CD14-positive monocyte (primary cell): ENCODE data around the gene XPO6. TPM values are rescaled to one million over a fixed set of nuclear protein-coding genes. Genes with fewer than 3 reads are reported as not detected.
A peak's percentile ranks its signal among the peaks of the same experiment; 100 is the strongest.

Experiments
- DNase-seq, 3 donors: peaks; one replicate each; pipeline ENCODE4 v3.0.0-alpha.2; 2011 to 2022
- H2AFZ ChIP-seq: 2 replicates; pipeline ENCODE4 v1.6.0; 2012; ENCODE audit warnings: mild to moderate bottlenecking, low read depth, low read length, inconsistent platforms; ENCODE audit not compliant: insufficient read depth, poor library complexity, severe bottlenecking
- H3K27ac ChIP-seq, 2 donors: 1 replicate in 1 of 2; 2 replicates in 1 of 2; pipeline ENCODE4 v1.5.1; 2012 to 2013; ENCODE audit warnings: low read length in 2 of 2, control low read depth in 1 of 2, inconsistent platforms in 1 of 2, low read depth in 1 of 2, mild to moderate bottlenecking in 1 of 2
- H3K27me3 ChIP-seq, 2 donors: one replicate each; pipeline versions ENCODE4 v1.6.0 to v1.6.1; 2011 to 2013; ENCODE audit warnings: low read length in 2 of 2; ENCODE audit not compliant: control insufficient read depth in 2 of 2, insufficient read depth in 2 of 2
- H3K36me3 ChIP-seq, 2 donors: replicated peaks in 1 of 2; 1 replicate in 1 of 2; 2 replicates in 1 of 2; pipeline versions ENCODE4 v1.5.1 to v1.6.1; 2012 to 2013; ENCODE audit warnings: low read length in 2 of 2, control low read depth in 1 of 2, inconsistent platforms in 1 of 2, mild to moderate bottlenecking in 1 of 2; ENCODE audit not compliant: insufficient read depth in 2 of 2, control insufficient read depth in 1 of 2
- H3K4me1 ChIP-seq, 2 donors: 1 replicate in 1 of 2; 2 replicates in 1 of 2; pipeline versions ENCODE4 v1.5.1 to v1.6.1; 2012 to 2013; ENCODE audit warnings: low read length in 2 of 2, control low read depth in 1 of 2, inconsistent platforms in 1 of 2, mild to moderate bottlenecking in 1 of 2, moderate library complexity in 1 of 2; ENCODE audit not compliant: insufficient read depth in 2 of 2, control insufficient read depth in 1 of 2
- H3K4me2 ChIP-seq: replicated peaks from 2 replicates; pipeline ENCODE3; 2012; ENCODE audit warnings: low read length, moderate library complexity, mild to moderate bottlenecking; ENCODE audit not compliant: poor library complexity, severe bottlenecking; ENCODE audit errors: extremely low read depth
- H3K4me3 ChIP-seq, 3 experiments: fragments of 200-600 bp in 1 of 3; sonication (generic) in 1 of 3; replicated peaks in 1 of 3; 1 replicate in 2 of 3; 2 replicates in 1 of 3; pipeline ENCODE4 v1.5.1; 2011 to 2013; ENCODE audit warnings: low read length in 3 of 3, mild to moderate bottlenecking in 3 of 3, control low read depth in 2 of 3, low read depth in 2 of 3, inconsistent platforms in 1 of 3, moderate library complexity in 1 of 3
- H3K79me2 ChIP-seq: 2 replicates; pipeline ENCODE4 v1.6.0; 2012; ENCODE audit warnings: mild to moderate bottlenecking, control low read depth, inconsistent platforms, low read length, moderate library complexity; ENCODE audit not compliant: insufficient read depth
- H3K9ac ChIP-seq: 2 replicates; pipeline ENCODE4 v1.6.0; 2017; ENCODE audit warnings: low read length, mild to moderate bottlenecking; ENCODE audit not compliant: insufficient read depth, poor library complexity, severe bottlenecking
- H3K9me3 ChIP-seq, 2 donors: replicated peaks in 1 of 2; 1 replicate in 1 of 2; 2 replicates in 1 of 2; pipeline versions ENCODE4 v1.5.1 to v1.6.1; 2012 to 2013; ENCODE audit warnings: low read length in 2 of 2, control low read depth in 1 of 2; ENCODE audit not compliant: control insufficient read depth in 1 of 2, insufficient read depth in 1 of 2
- H4K20me1 ChIP-seq: 2 replicates; pipeline ENCODE4 v1.6.0; 2012; ENCODE audit warnings: mild to moderate bottlenecking, low read length, control low read depth, moderate library complexity; ENCODE audit not compliant: insufficient read depth
- H3K27ac Mint-ChIP-seq, 7 donors: one replicate each; pipeline ENCODE4 v1.8.0; 2020; ENCODE audit warnings: mild to moderate bottlenecking in 7 of 7, mixed read lengths in 7 of 7, moderate library complexity in 6 of 7, inconsistent platforms in 2 of 7
- H3K27me3 Mint-ChIP-seq, 3 donors: one replicate each; pipeline ENCODE4 v1.8.0; 2021 to 2022; ENCODE audit warnings: low read depth in 3 of 3, mild to moderate bottlenecking in 3 of 3, mixed read lengths in 3 of 3, moderate library complexity in 3 of 3, inconsistent platforms in 1 of 3
- H3K36me3 Mint-ChIP-seq, 2 donors: one replicate each; pipeline ENCODE4 v1.8.0; 2020; ENCODE audit warnings: mixed read lengths in 2 of 2, inconsistent platforms in 1 of 2, mild to moderate bottlenecking in 1 of 2
- H3K4me1 Mint-ChIP-seq: one replicate; pipeline ENCODE4 v1.8.0; 2020; ENCODE audit warnings: mild to moderate bottlenecking, mixed read lengths
- H3K4me3 Mint-ChIP-seq, 2 donors: one replicate each; pipeline ENCODE4 v1.8.0; 2020; ENCODE audit warnings: mild to moderate bottlenecking in 2 of 2, mixed read lengths in 2 of 2, moderate library complexity in 1 of 2
- H3K9me3 Mint-ChIP-seq, 7 donors: one replicate each; pipeline ENCODE4 v1.8.0; 2020 to 2022; ENCODE audit warnings: mixed read lengths in 7 of 7, mild to moderate bottlenecking in 6 of 7, moderate library complexity in 6 of 7, inconsistent platforms in 2 of 7
- WGBS: methylation state at CpG from one replicate; pipeline ENCODE4 v1.1.5; 2013; ENCODE audit warnings: missing lambda C conversion rate; ENCODE audit not compliant: insufficient coverage; 5-methylcytosine and 5-hydroxymethylcytosine counted together
- intact Hi-C, 2 donors: fragments of 100-400 bp; cut with micrococcal nuclease; formaldehyde crosslinking; loops; one replicate each; pipeline versions ENCODE4 v1.15.0 to v1.15.1; 2023
- polyA plus RNA-seq, 3 donors: library from polyadenylated mRNA; depleted of rRNA in 1 of 3; unstranded in 2 of 3; stranded (reverse) in 1 of 3; fragments of 300-500 nt in 2 of 3; fragments of >200 nt in 1 of 3; fragmentation: Illumina TruSeq in 2 of 3; gene quantifications; 1 replicate in 2 of 3; 2 replicates in 1 of 3; pipeline ENCODE4 v1.2.3, GENCODE V29; 2012 to 2021
- TF ChIP-seq, protein P1 (sequence below): fragments of 200-600 bp; IDR thresholded peaks from one replicate; pipeline ENCODE4 v1.8.0; 2022; ENCODE audit warnings: antibody characterized with exemption, mild to moderate bottlenecking

XPO6 gene
- polyA plus RNA-seq, 3 donors, result 35.7 to 166 (median 38.3) TPM

DNA sequence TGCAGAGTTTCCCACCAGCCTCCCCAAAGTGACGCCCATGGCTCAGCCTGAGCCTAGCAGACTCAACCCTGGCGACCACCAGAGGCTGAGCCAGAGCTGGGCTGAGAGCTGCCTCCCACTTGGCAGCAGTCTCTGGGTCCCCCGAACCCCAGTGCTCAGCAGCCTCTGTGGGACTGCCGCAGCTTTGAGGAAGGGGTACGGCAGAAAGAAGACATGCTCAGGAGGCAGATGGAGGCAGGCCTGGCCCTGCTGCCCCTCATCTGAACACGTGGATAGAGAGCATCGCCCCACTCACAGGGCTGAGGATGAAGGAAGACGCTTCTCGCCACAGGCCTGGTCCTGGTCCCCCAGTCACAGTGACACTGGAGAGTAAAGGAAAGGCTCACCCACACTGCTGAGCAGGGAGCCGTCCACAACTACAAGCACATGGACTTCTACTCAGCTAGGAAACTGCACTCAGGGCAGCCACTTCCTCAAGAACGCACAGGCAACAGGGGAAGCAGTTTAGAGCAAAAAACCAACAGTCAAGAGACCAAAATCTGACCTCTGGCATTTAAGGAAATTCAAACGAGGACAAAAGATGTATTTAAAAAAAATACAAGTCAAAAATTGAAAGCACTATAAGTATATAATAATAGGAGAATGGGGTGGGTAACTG is 103.0 kb downstream of the XPO6 start:
- DNase-seq, result peak; percentile 2 to 21 (median 16)

DNA sequence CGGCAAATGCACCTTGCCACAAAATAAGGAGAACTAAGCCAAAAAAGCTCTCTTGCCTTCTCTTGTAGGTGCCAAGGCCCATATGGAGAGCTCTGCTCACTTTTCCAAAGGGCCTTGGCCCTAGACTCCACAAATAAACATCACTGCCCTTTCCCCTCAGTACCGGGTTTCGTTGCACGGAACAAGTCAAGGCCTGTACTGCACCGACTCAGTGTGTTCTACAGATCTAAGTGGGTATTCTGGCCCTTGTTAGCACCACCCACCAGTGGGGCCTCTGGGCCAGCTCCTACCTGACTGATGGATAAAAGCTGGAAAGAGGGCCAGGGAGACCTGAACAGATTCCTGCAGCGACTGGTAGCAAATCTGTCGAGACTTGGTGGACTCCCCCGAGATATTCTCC is 104.5 kb downstream of the XPO6 start:
- H3K36me3 Mint-ChIP-seq, result peaks cover 86 to 95% of the 10 kb centered on the region in 2 donors
- 96% methylated on average over 6 of the region's 8 CpGs for WGBS
- peak overlapping the region in 4 of 7 donors; percentile 28 to 73 (median 48) for H3K27ac Mint-ChIP-seq

More for the DNA sequence above, 103.0 kb downstream of the XPO6 start:
- H3K4me1 ChIP-seq, result peaks cover 33 to 37% of the 10 kb centered on the region in 2 donors
- intact Hi-C loops, result no loop called here
- H4K20me1 ChIP-seq, result peaks cover 24% of the 10 kb centered on the region
- H3K9me3 Mint-ChIP-seq, result no peaks in the 10 kb centered on the region
- peaks cover 86 to 92% of the 10 kb centered on the region in 2 donors for H3K36me3 Mint-ChIP-seq
- peak overlapping the region in 1 of 2 donors; percentile 9 for H3K4me3 Mint-ChIP-seq
- peaks cover 32% of the 10 kb centered on the region for H3K4me1 Mint-ChIP-seq
- H3K9ac ChIP-seq, result no peak overlapping the region
- H3K27ac ChIP-seq, result peak overlapping the region in 1 of 2 donors; percentile 68
- peaks cover 82 to 86% of the 10 kb centered on the region in 2 donors for H3K36me3 ChIP-seq
- no peak overlapping the region for H3K4me2 ChIP-seq
- no peaks in the 10 kb centered on the region for H3K9me3 ChIP-seq
- no peak overlapping the region for H2AFZ ChIP-seq
- no peaks in the 10 kb centered on the region for H3K27me3 ChIP-seq
- H3K27ac Mint-ChIP-seq, result peak overlapping the region; percentile 42 to 98 (median 77)
- H3K79me2 ChIP-seq, result no peaks in the 10 kb centered on the region
- TF ChIP-seq, protein P1, sequence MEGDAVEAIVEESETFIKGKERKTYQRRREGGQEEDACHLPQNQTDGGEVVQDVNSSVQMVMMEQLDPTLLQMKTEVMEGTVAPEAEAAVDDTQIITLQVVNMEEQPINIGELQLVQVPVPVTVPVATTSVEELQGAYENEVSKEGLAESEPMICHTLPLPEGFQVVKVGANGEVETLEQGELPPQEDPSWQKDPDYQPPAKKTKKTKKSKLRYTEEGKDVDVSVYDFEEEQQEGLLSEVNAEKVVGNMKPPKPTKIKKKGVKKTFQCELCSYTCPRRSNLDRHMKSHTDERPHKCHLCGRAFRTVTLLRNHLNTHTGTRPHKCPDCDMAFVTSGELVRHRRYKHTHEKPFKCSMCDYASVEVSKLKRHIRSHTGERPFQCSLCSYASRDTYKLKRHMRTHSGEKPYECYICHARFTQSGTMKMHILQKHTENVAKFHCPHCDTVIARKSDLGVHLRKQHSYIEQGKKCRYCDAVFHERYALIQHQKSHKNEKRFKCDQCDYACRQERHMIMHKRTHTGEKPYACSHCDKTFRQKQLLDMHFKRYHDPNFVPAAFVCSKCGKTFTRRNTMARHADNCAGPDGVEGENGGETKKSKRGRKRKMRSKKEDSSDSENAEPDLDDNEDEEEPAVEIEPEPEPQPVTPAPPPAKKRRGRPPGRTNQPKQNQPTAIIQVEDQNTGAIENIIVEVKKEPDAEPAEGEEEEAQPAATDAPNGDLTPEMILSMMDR, result no peak
- peaks cover 0 to 2% (median 0%) of the 10 kb centered on the region in 3 donors for H3K27me3 Mint-ChIP-seq
- 61% methylated on average over 11 of the region's 12 CpGs for WGBS
- no peak overlapping the region for H3K4me3 ChIP-seq

More for the DNA sequence above, 104.5 kb downstream of the XPO6 start:
- H3K79me2 ChIP-seq, result no peaks in the 10 kb centered on the region
- Mint-ChIP-seq H3K9me3 (no peaks in the 10 kb centered on the region), H3K4me3 (no peak overlapping the region), H3K27me3 (peaks cover 0 to 2% (median 0%) of the 10 kb centered on the region in 3 donors), H3K4me1 (peaks cover 32% of the 10 kb centered on the region)
- H3K4me1 ChIP-seq, result peaks cover 33 to 37% of the 10 kb centered on the region in 2 donors
- H2AFZ ChIP-seq, result no peak overlapping the region
- no peak overlapping the region for H3K4me3 ChIP-seq
- H3K9me3 ChIP-seq, result no peaks in the 10 kb centered on the region
- intact Hi-C loops, result no loop called here
- H3K27me3 ChIP-seq, result no peaks in the 10 kb centered on the region
- TF ChIP-seq, protein P1, result no peak
- no peak overlapping the region for H3K9ac ChIP-seq
- H3K36me3 ChIP-seq, result peaks cover 82 to 86% of the 10 kb centered on the region in 2 donors
- DNase-seq, result no peak
- peaks cover 24% of the 10 kb centered on the region for H4K20me1 ChIP-seq
- H3K4me2 ChIP-seq, result no peak overlapping the region
- no peak overlapping the region for H3K27ac ChIP-seq
